HCT116 (cell line): ENCODE measurements around the gene ANKIB1. TPM values are rescaled to one million over a fixed set of nuclear protein-coding genes. Genes with fewer than 3 reads are reported as not detected.

Experiments used
- ATAC-seq: fragments of 200-7000 bp; cut with Tn5 transposase; 2 replicates; pipeline ENCODE4 v1.9.1; 2020; ENCODE audit warnings: mild to moderate bottlenecking, moderate library complexity
- BruUV-seq: library from RNA; stranded (reverse); fragments of 400-500 nt; replicated peaks from 2 replicates; lab custom pipeline; 2021; lab: Mats Ljungman, UMichigan
- CTCF ChIA-PET: fragments of 300-600 bp; sonication (Branson Sonifier 250); formaldehyde crosslinking; loops from one replicate; lab custom pipeline; 2021; ENCODE audit warnings: antibody characterized with exemption; lab: Charles Lee
- POLR2A ChIA-PET: fragments of 300-600, 350-600 bp; sonication (Branson Sonifier 250); formaldehyde crosslinking; loops from one replicate; lab custom pipeline; 2021; ENCODE audit warnings: antibody characterized with exemption; lab: Charles Lee
- RAD21 ChIA-PET, 2 experiments: fragments of 300-600 bp; sonication (Branson Sonifier 250); formaldehyde crosslinking; loops; one replicate each; lab custom pipeline; 2023; ENCODE audit warnings: low total read pairs in 2 of 2; ENCODE audit not compliant: uncharacterized antibody in 2 of 2, unreplicated experiment in 2 of 2, low non-redundant PET in 1 of 2; lab: Charles Lee
- DNase-seq: peaks from one replicate; pipeline ENCODE4 v3.0.0-alpha.2; 2010; ENCODE audit warnings: low read depth, low spot score
- H2AFZ ChIP-seq: fragments of 200-600 bp; shearing (Covaris generic), sonication (generic); 2 replicates; pipeline ENCODE4 v1.6.1; 2017; ENCODE audit warnings: low read depth, mixed run types, mixed read lengths, antibody characterized with exemption, low read length; ENCODE audit not compliant: poor library complexity, severe bottlenecking
- H3K27ac ChIP-seq: 2 replicates; pipeline ENCODE4 v1.5.1; 2012; ENCODE audit warnings: low read depth, low read length
- H3K27me3 ChIP-seq: fragments of 200-600 bp; sonication (generic); 2 replicates; pipeline ENCODE4 v1.6.1; 2016; ENCODE audit warnings: mixed run types, low read length, mixed read lengths; ENCODE audit not compliant: insufficient read depth
- H3K36me3 ChIP-seq, 2 experiments: fragments of 200-500 bp in 1 of 2; fragments of 200-600 bp in 1 of 2; sonication (Bioruptor generic) in 1 of 2; sonication (generic) in 1 of 2; 2 replicates each; pipeline versions ENCODE4 v1.5.1 to v1.6.1; 2014 to 2016; ENCODE audit warnings: low read length in 2 of 2, inconsistent platforms in 1 of 2, mixed read lengths in 1 of 2, mixed run types in 1 of 2; ENCODE audit not compliant: insufficient read depth in 2 of 2, control insufficient read depth in 1 of 2
- H3K4me1 ChIP-seq, 2 experiments: fragments of 200-600 bp in 1 of 2; sonication (generic) in 1 of 2; 2 replicates each; pipeline versions ENCODE4 v1.5.1 to v1.6.1; 2012 to 2017; ENCODE audit warnings: low read length in 2 of 2, inconsistent platforms in 1 of 2, mild to moderate bottlenecking in 1 of 2, mixed read lengths in 1 of 2, mixed run types in 1 of 2, moderate library complexity in 1 of 2; ENCODE audit not compliant: insufficient read depth in 2 of 2, control insufficient read depth in 1 of 2
- H3K4me2 ChIP-seq: fragments of 200-600 bp; sonication (generic); 2 replicates; pipeline ENCODE4 v1.6.1; 2017; ENCODE audit warnings: mixed run types, low read length, mixed read lengths
- H3K4me3 ChIP-seq, 2 experiments: fragments of 200-600 bp in 1 of 2; sonication (generic) in 1 of 2; replicated peaks in 1 of 2; 2 replicates each; pipeline ENCODE4 v1.5.1; 2011 to 2016; ENCODE audit warnings: low read length in 2 of 2, control low read depth in 1 of 2, low read depth in 1 of 2, mild to moderate bottlenecking in 1 of 2, mixed read lengths in 1 of 2, mixed run types in 1 of 2
- H3K79me2 ChIP-seq: fragments of 200-600 bp; sonication (generic); 2 replicates; pipeline ENCODE4 v1.6.1; 2017; ENCODE audit warnings: mild to moderate bottlenecking, mixed run types, low read length, moderate library complexity, mixed read lengths; ENCODE audit not compliant: insufficient read depth
- H3K9ac ChIP-seq: fragments of 200-600 bp; sonication (generic); 2 replicates; pipeline ENCODE4 v1.6.1; 2016; ENCODE audit warnings: low read length, mixed read lengths
- H3K9me2 ChIP-seq: fragments of 200-600 bp; sonication (generic), shearing (Covaris generic); 2 replicates; pipeline ENCODE4 v1.6.1; 2017; ENCODE audit warnings: mixed run types, mild to moderate bottlenecking, moderate library complexity; ENCODE audit not compliant: insufficient read depth
- H3K9me3 ChIP-seq, 2 experiments: fragments of 200-500 bp in 1 of 2; fragments of 200-600 bp in 1 of 2; sonication (Bioruptor generic) in 1 of 2; sonication (generic) in 1 of 2; 2 replicates each; pipeline ENCODE4 v1.6.1; 2014 to 2017; ENCODE audit warnings: low read length in 2 of 2, mixed read lengths in 2 of 2, inconsistent platforms in 1 of 2, low read depth in 1 of 2, mild to moderate bottlenecking in 1 of 2, mixed run types in 1 of 2, moderate library complexity in 1 of 2; ENCODE audit not compliant: control insufficient read depth in 1 of 2, insufficient read depth in 1 of 2
- H4K20me1 ChIP-seq: fragments of 200-600 bp; sonication (generic), shearing (Covaris generic); 2 replicates; pipeline ENCODE4 v1.6.1; 2017; ENCODE audit warnings: mixed run types, mild to moderate bottlenecking, moderate library complexity; ENCODE audit not compliant: insufficient read depth
- CBX3 ChIP-seq: IDR thresholded peaks from 2 replicates; pipeline ENCODE4 v1.6.1; 2012; ENCODE audit warnings: low read depth
- CEBPB ChIP-seq: IDR thresholded peaks from 2 replicates; pipeline ENCODE4 v1.6.1; 2012; ENCODE audit warnings: low read depth
- CTCF ChIP-seq, 3 experiments: fragments of 200-600 bp in 1 of 3; sonication (generic) in 1 of 3; IDR thresholded peaks in 2 of 3; conservative IDR thresholded peaks in 1 of 3; 2 replicates each; pipeline ENCODE4 v1.5.1; 2012 to 2017; ENCODE audit warnings: low read depth in 2 of 3, low read length in 2 of 3, antibody characterized with exemption in 1 of 3, borderline replicate concordance in 1 of 3, control low read depth in 1 of 3, mild to moderate bottlenecking in 1 of 3, mixed read lengths in 1 of 3, mixed run types in 1 of 3, moderate library complexity in 1 of 3; ENCODE audit not compliant: insufficient read depth in 1 of 3
- FOSL1 ChIP-seq: IDR thresholded peaks from 2 replicates; pipeline ENCODE4 v1.6.1; 2012; ENCODE audit warnings: low read depth
- JUND ChIP-seq: IDR thresholded peaks from 2 replicates; pipeline ENCODE4 v1.6.1; 2012
- POLR2AphosphoS5 ChIP-seq: IDR thresholded peaks from 2 replicates; pipeline ENCODE4 v1.6.1; 2011; ENCODE audit warnings: mild to moderate bottlenecking, low read depth, low read length, moderate library complexity
- RAD21 ChIP-seq: IDR thresholded peaks from 2 replicates; pipeline ENCODE4 v1.6.1; 2012; ENCODE audit warnings: low read depth, mild to moderate bottlenecking
- SP1 ChIP-seq: IDR thresholded peaks from 2 replicates; pipeline ENCODE4 v1.6.1; 2012; ENCODE audit warnings: low read depth
- SRF ChIP-seq: IDR thresholded peaks from 2 replicates; pipeline ENCODE4 v1.6.1; 2012; ENCODE audit warnings: low read depth
- YY1 ChIP-seq: IDR thresholded peaks from 2 replicates; pipeline ENCODE4 v1.6.1; 2011; ENCODE audit warnings: low read length, low read depth, moderate library complexity, mild to moderate bottlenecking; ENCODE audit not compliant: insufficient replicate concordance; ENCODE audit errors: extremely low read depth
- intact Hi-C: fragments of 100-400 bp; cut with micrococcal nuclease; formaldehyde crosslinking; loops from 2 replicates; pipeline ENCODE4 v1.10.0; 2022
- total RNA-seq: library from RNA; stranded (reverse); gene quantifications from one replicate; pipeline ENCODE4 v1.2.1, GENCODE V29; 2021; ENCODE audit not compliant: unreplicated experiment
- TF ChIP-seq, protein P1 (sequence below): IDR thresholded peaks from 2 replicates; pipeline ENCODE4 v1.6.1; 2012

The ANKIB1 gene
- total RNA-seq, 1 experiment from 2014 or later = 41.2 TPM

DNA sequence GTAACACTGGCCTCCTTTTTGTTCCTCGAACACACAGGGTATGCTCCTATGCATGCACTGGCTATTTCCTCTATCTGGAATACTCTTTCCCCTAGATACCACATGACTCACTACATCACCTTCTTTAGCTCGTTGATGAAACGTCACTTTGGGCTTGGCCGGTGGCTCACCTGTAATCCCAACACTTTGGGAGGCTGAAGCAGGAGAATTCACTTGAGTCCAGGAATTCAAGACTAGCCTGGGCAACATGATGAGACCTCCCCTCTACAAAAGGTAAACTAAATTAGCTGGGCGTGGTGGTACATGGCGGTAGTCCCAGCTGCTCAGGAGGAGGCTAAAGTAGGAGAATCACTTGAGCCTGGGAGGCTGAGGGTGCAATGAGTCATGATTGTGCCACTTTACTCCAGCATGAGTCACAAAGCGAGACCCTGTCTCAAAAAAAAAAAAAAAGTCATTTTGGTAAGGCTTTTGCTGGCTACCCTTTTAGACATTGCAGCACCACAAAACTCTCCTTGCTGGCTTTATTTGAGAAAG lies 14.5 kb downstream of the ANKIB1 start:
- DNase-seq = peak; percentile 83
- peak overlapping the region; percentile 80 for H3K4me2 ChIP-seq
- H3K4me1 ChIP-seq = peaks cover 21 to 38% of the 10 kb centered on the region in 2 experiments
- H3K27ac ChIP-seq = peak overlapping the region; percentile 67
- no peaks in the 10 kb centered on the region for H4K20me1 ChIP-seq
- RAD21 ChIA-PET = no interaction called here
- peak; percentile 94 for ATAC-seq
- POLR2A ChIA-PET = interaction anchor here (0.6 to 2.8 kb wide), 3 partner anchors 9 to 14 kb away, joined by 4 to 22 read pairs (median 4); partner anchors contain the start of genes ANKIB1 and KRIT1
- no peaks in the 10 kb centered on the region for H3K27me3 ChIP-seq
- TF ChIP-seq POLR2AphosphoS5 = peak; percentile 32; the same call in 1 of the 2 replicates
- peak; percentile 48 for TF ChIP-seq SP1
- peak; percentile 69 for TF ChIP-seq SRF
- no peak; the same call in 1 of the 2 replicates for TF ChIP-seq RAD21
- TF ChIP-seq CTCF (IDR thresholded peaks at IDR 0.05 in 2 of 3, conservative IDR thresholded peaks at IDR 0.05 in 1 of 3; ENCODE audit: borderline replicate concordance in 1 of 3, insufficient read depth in 1 of 3, low read depth in 2 of 3, low read length in 2 of 3) = no peak
- peak; percentile 59; the same call in 1 of the 2 replicates for TF ChIP-seq CEBPB
- peak; percentile 81; the same call in 1 of the 2 replicates for TF ChIP-seq JUND
- TF ChIP-seq, protein P1, sequence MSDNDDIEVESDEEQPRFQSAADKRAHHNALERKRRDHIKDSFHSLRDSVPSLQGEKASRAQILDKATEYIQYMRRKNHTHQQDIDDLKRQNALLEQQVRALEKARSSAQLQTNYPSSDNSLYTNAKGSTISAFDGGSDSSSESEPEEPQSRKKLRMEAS = peak; percentile 95
- peak; percentile 90 for TF ChIP-seq FOSL1
- no peak for TF ChIP-seq YY1
- peak; percentile 89 for TF ChIP-seq CBX3
- intact Hi-C loops = loop anchor here (5.0 kb wide), 1 partner anchor 37 kb away; no protein-coding TSS in a partner anchor
- H3K9me2 ChIP-seq = no peaks in the 10 kb centered on the region
- H3K4me3 ChIP-seq = peak overlapping the region; percentile 4 to 39; a peak in 2 of 4 replicates
- no peaks in the 10 kb centered on the region for H3K36me3 ChIP-seq
- no peaks in the 10 kb centered on the region for H3K9me3 ChIP-seq
- H3K9ac ChIP-seq = peak overlapping the region; percentile 52
- BruUV-seq = no TSS peak
- H2AFZ ChIP-seq = no peak overlapping the region
- CTCF ChIA-PET = interaction anchor here (1.0 kb wide), 1 partner anchor 14 kb away, joined by 3 read pairs; no protein-coding TSS in a partner anchor
- peaks cover 90% of the 10 kb centered on the region for H3K79me2 ChIP-seq
